ACC112 (cell line): Measurements from ENCODE around the gene RABL2A.
"Not testable (repeated sequence)": the region's sequence is repeated elsewhere in the genome, so short reads cannot be mapped to it uniquely, and the experiment has no call there.

Source experiments
- H2AFZ ChIP-seq: fragments of 200-600 bp; sonication (generic); one replicate; pipeline ENCODE4 v1.6.0; 2017; ENCODE audit warnings: antibody characterized with exemption, low read length; ENCODE audit not compliant: unreplicated experiment
- H3K27ac ChIP-seq: fragments of 200-600 bp; sonication (generic); 2 replicates; pipeline ENCODE4 v1.5.1; 2014; ENCODE audit warnings: low read depth, mild to moderate bottlenecking, antibody characterized with exemption, low read length, moderate library complexity
- H3K27me3 ChIP-seq: fragments of 200-600 bp; sonication (generic); 2 replicates; pipeline ENCODE4 v1.6.1; 2014; ENCODE audit warnings: mild to moderate bottlenecking, antibody characterized with exemption, low read length, moderate library complexity, mixed read lengths; ENCODE audit not compliant: insufficient read depth
- H3K36me3 ChIP-seq: fragments of 200-600 bp; sonication (generic); 2 replicates; pipeline ENCODE4 v1.6.1; 2016; ENCODE audit warnings: mild to moderate bottlenecking, antibody characterized with exemption, low read length, moderate library complexity, mixed read lengths; ENCODE audit not compliant: insufficient read depth
- H3K4me1 ChIP-seq: fragments of 200-600 bp; sonication (generic); one replicate; pipeline ENCODE4 v1.6.1; 2016; ENCODE audit warnings: low read length, mixed read lengths; ENCODE audit not compliant: insufficient read depth, unreplicated experiment, control insufficient read depth
- H3K4me3 ChIP-seq: fragments of 200-600 bp; sonication (generic); 2 replicates; pipeline ENCODE4 v1.5.1; 2014; ENCODE audit warnings: mild to moderate bottlenecking, low read depth, low read length
- H3K79me2 ChIP-seq: fragments of 200-600 bp; sonication (generic); one replicate; pipeline ENCODE4 v1.6.0; 2016; ENCODE audit warnings: low read length; ENCODE audit not compliant: control insufficient read depth, unreplicated experiment, insufficient read depth

The RABL2A gene

GRCh38 chr2:113663285-113664060 is 36.4 kb downstream of the RABL2A start:
- H3K4me3 ChIP-seq, H3K36me3 ChIP-seq, H2AFZ ChIP-seq, H3K27me3 ChIP-seq, H3K79me2 ChIP-seq, H3K4me1 ChIP-seq, H3K27ac ChIP-seq: not testable (repeated sequence)

- H3K79me2 ChIP-seq, H3K4me3 ChIP-seq, H3K27me3 ChIP-seq, H3K27ac ChIP-seq, H3K4me1 ChIP-seq, H3K36me3 ChIP-seq, H2AFZ ChIP-seq: not testable (repeated sequence)
Measured at GRCh38 chr2:113664761-113665533, 37.9 kb downstream of the RABL2A start.

GRCh38 chr2:113669013-113669412 is 41.9 kb downstream of the RABL2A start:
- H3K4me1 ChIP-seq, H3K36me3 ChIP-seq, H3K27ac ChIP-seq, H3K4me3 ChIP-seq, H3K79me2 ChIP-seq, H2AFZ ChIP-seq: not testable (repeated sequence)
- H3K27me3 ChIP-seq = peaks cover 11% of the 10 kb centered on the region; the same call in 1 of the 2 replicates

- Histone ChIP-seq H3K79me2 (no peaks in the 10 kb centered on the region), H3K4me3 (no peak overlapping the region), H2AFZ (no peak overlapping the region), H3K27ac (no peak overlapping the region), H3K4me1 (no peaks in the 10 kb centered on the region), H3K36me3 (no peaks in the 10 kb centered on the region), H3K27me3 (peaks cover 39% of the 10 kb centered on the region; the same call in 1 of the 2 replicates)
Measured at GRCh38 chr2:113672326-113672932, 45.4 kb downstream of the RABL2A start.

- Histone ChIP-seq H3K27ac (no peak overlapping the region), H3K4me1 (no peaks in the 10 kb centered on the region), H3K79me2 (no peaks in the 10 kb centered on the region), H3K36me3 (no peaks in the 10 kb centered on the region), H3K27me3 (peaks cover 52% of the 10 kb centered on the region), H2AFZ (no peak overlapping the region), H3K4me3 (no peak overlapping the region)
Measured at GRCh38 chr2:113675875-113676274, 48.8 kb downstream of the RABL2A start.

GRCh38 chr2:113676623-113677266 is 49.7 kb downstream of the RABL2A start:
- no peak overlapping the region for H3K27ac ChIP-seq
- peaks cover 54% of the 10 kb centered on the region for H3K27me3 ChIP-seq
- H3K79me2 ChIP-seq = no peaks in the 10 kb centered on the region
- no peak overlapping the region for H2AFZ ChIP-seq
- no peak overlapping the region for H3K4me3 ChIP-seq
- H3K36me3 ChIP-seq = no peaks in the 10 kb centered on the region
- no peaks in the 10 kb centered on the region for H3K4me1 ChIP-seq

- no peaks in the 10 kb centered on the region for H3K79me2 ChIP-seq
- no peaks in the 10 kb centered on the region for H3K4me1 ChIP-seq
- no peaks in the 10 kb centered on the region for H3K36me3 ChIP-seq
- peaks cover 56% of the 10 kb centered on the region for H3K27me3 ChIP-seq
- no peak overlapping the region for H3K4me3 ChIP-seq
- no peak overlapping the region for H2AFZ ChIP-seq
- no peak overlapping the region for H3K27ac ChIP-seq
Measured at GRCh38 chr2:113677330-113677729, 50.3 kb downstream of the RABL2A start.

GRCh38 chr2:113679457-113679856 is 52.4 kb downstream of the RABL2A start:
- Histone ChIP-seq H3K36me3 (no peaks in the 10 kb centered on the region), H3K4me3 (no peak overlapping the region), H3K4me1 (no peaks in the 10 kb centered on the region)

GRCh38 chr2:113685471-113685870 is 58.4 kb downstream of the RABL2A start:
- Histone ChIP-seq H2AFZ (no peak overlapping the region), H3K4me3 (no peak overlapping the region), H3K4me1 (no peaks in the 10 kb centered on the region), H3K27me3 (peaks cover 4% of the 10 kb centered on the region), H3K79me2 (no peaks in the 10 kb centered on the region), H3K36me3 (no peaks in the 10 kb centered on the region), H3K27ac (no peak overlapping the region)

More at GRCh38 chr2:113679457-113679856, 52.4 kb downstream of the RABL2A start:
- Histone ChIP-seq H2AFZ (no peak overlapping the region), H3K79me2 (no peaks in the 10 kb centered on the region), H3K27me3 (peaks cover 46% of the 10 kb centered on the region), H3K27ac (no peak overlapping the region)

- H3K27me3 ChIP-seq = peaks cover 4% of the 10 kb centered on the region; the same call in 1 of the 2 replicates
- no peak overlapping the region for H2AFZ ChIP-seq
- H3K36me3 ChIP-seq = no peaks in the 10 kb centered on the region
- no peaks in the 10 kb centered on the region for H3K79me2 ChIP-seq
- H3K4me1 ChIP-seq = no peaks in the 10 kb centered on the region
- H3K27ac ChIP-seq = no peak overlapping the region
- no peak overlapping the region for H3K4me3 ChIP-seq
Measured at GRCh38 chr2:113686537-113686936, 59.5 kb downstream of the RABL2A start.
